ENCODE data around the gene PLG.

DNA sequence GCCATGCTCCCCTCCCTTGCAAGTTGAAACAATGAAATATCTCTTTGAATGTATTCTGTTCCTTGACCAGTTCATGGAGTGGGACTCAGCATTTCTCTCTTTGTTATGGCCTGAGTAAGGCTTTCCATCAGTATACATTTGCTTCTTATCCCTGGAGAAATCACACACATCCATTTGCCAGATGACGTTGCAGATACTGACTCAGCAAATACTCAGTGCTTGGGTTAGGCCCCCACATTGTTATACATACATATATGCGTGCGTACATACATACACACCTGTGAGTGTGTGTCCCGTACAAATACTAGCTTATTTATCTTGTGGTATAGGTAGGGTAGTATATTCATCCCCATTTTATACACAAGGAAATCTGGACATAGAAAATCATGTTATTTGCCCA lies 72.4 kb downstream of the PLG start:
- TF ChIP-seq, protein P1, sequence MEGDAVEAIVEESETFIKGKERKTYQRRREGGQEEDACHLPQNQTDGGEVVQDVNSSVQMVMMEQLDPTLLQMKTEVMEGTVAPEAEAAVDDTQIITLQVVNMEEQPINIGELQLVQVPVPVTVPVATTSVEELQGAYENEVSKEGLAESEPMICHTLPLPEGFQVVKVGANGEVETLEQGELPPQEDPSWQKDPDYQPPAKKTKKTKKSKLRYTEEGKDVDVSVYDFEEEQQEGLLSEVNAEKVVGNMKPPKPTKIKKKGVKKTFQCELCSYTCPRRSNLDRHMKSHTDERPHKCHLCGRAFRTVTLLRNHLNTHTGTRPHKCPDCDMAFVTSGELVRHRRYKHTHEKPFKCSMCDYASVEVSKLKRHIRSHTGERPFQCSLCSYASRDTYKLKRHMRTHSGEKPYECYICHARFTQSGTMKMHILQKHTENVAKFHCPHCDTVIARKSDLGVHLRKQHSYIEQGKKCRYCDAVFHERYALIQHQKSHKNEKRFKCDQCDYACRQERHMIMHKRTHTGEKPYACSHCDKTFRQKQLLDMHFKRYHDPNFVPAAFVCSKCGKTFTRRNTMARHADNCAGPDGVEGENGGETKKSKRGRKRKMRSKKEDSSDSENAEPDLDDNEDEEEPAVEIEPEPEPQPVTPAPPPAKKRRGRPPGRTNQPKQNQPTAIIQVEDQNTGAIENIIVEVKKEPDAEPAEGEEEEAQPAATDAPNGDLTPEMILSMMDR (IDR thresholded peaks at IDR 0.05), result no peak
- no peak for TF ChIP-seq POLR2AphosphoS5 (IDR thresholded peaks at IDR 0.05; ENCODE audit: low read depth, low read length)

Data from Panc1 (cell line).